HT1080 (cell line): ENCODE results near the gene TNIP1. TPM values are rescaled to one million over a fixed set of nuclear protein-coding genes. Genes with fewer than 3 reads are reported as not detected.

ENCODE experiments used
- DNase-seq: peaks from one replicate; pipeline ENCODE4 v3.0.0-alpha.2; 2015; ENCODE audit warnings: low read depth
- total RNA-seq: library from RNA; depleted of rRNA; stranded (reverse); fragments of >200 nt; shearing (Covaris generic); gene quantifications from 2 replicates; pipeline ENCODE4 v1.2.3, GENCODE V29; 2014

TNIP1 gene
- total RNA-seq, 1 experiment from 2014 or later, result 83.0 TPM

DNA sequence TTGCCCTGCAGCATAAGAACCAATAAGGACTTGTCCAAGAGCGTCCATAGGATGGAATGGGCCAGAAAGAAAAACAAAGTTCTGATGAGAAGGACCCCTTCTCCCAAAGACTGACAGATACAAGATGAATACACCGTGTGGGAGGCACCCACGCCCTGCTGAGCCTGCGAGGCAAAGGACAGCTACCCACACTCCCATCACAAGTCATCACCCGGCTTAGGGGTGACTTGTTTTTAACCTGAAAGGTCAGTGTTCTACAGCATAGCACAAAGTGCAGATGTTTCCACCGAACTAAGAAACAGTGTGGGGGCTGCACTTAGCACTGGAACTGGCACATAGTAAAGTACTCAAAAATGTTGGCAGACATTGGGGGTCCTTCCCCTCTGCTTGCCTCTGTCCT lies 13.9 kb downstream of the TNIP1 start:
- DNase-seq, result no peak

DNA sequence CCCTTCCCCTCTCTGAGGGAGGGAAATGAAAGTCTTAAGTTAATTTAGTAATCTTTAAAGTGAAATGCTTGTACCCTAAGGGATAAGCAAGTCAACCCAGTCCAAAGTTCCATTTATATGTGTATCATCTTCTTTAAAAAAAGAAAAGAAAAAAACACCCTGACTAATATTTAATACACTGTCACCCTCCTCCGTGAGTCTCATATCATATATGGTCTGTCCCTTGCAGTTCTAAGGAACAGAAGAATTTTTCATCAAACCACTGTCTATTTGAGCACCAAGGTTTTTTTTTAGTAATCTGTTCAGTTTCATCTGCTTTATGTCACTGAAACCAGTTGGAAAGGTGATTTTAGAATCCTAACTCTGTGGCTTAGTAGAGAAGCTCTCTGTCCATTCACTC lies 15.2 kb downstream of the TNIP1 start:
- no peak for DNase-seq

DNA sequence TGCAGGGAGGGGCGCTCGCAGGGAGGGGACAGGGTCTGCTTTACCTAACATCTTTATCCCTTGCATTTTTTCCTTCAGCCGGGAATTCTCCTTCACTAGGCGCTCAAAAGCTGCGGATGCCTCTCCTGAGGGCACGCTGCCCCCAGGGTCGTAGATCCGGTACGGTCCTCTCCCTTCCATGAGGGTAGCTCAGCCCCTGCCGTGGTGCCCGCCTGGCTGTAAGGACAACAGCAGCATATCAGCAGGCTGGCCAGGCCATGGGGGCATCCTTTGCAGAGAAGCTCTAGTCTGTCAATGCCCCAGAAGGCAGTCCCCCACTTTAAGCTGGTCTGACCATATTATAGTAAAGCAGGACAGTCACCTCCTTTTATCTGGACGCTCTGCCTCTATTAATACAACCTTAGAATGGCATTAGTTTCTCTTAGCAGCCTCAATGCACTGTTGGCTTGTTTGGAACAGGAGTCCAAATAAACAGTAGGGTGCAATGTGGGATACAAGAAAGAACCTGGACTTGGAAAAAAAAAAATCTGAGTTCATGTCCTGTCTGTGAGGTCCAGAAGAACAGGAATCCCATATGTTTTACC lies 15.8 kb downstream of the TNIP1 start:
- no peak for DNase-seq

GRCh38 chr5:151063142-151063989 lies 17.5 kb downstream of the TNIP1 start:
- DNase-seq, result peak; percentile 76

GRCh38 chr5:151062405-151063141 lies 18.3 kb downstream of the TNIP1 start:
- no peak for DNase-seq

- no peak for DNase-seq
Measured at GRCh38 chr5:151060742-151061141, 20.1 kb downstream of the TNIP1 start.

DNA sequence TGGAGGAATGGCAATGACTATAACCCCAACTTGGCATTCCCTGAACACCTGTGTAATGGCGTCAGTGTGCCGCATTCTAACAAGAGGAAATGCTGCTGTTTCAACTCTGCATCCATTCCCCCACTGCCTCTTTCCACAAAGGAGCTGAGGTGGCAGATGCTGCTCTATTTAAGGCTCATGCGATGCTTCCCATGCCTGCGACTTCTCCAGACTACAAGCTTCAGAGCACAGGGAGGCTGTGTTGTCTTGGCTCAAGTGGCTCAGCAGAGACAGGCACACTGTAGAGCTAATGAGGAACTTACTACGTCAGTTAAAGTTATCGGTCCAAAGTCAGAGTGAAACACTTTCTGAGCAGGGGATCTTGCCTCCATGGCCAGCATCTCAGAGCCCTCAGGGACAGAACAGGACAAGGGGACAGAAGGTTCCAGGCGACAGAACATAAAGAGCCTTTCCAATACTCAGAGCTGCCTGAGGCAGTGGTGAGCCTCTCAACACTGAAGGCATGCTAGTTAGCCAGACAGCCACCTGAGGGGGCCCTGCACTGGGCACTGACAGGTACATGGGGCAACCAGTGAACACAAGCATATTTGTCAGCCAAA lies 21.8 kb downstream of the TNIP1 start:
- DNase-seq, result no peak

GRCh38 chr5:151058301-151058700 lies 22.5 kb downstream of the TNIP1 start:
- no peak for DNase-seq

DNA sequence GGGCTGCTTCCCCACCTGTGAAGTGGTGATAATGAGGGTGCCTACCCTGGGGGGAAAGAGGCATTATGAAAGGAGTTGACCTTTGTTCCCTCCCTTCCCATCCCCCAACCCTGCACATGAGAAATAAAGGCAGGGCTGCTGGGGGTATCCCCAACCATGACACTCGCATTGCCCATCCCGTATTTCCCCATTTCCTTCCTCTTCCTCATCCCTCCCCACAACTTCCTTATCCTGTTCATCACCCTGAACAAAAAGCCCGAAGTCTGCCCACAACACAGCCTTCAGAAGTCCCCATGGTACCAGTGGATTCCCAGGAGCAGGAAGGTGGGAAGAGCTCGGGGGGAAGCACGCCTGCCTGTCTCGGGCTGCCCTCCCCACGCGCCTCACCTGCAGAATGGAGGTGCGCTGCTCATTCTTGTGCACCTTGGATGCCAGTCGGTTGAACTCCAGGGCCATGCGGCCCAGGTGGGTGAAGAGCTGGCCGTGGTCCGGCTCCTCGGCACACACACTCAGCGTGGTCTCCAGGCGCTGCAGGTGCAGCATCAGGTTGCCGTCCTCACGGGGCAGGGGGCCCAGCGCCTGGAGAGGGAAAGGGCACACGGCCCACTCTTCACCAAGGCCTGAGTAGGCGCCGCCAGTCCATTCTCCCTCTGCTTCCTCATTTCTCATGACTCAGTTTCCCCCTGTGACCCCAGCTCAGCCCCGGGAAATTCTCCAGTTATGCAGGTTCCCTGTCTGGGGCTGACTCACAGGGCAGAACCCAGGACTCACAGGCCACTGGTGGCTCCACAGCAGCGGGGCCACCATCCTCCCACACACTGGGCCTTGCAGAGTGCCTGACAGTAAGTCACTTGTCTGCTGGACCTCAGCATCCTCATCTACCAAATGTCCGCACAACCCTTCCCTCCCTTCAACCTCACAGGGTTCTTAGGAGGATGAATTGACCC lies 24.2 kb downstream of the TNIP1 start:
- DNase-seq, result no peak

GRCh38 chr5:151055336-151055735 lies 25.5 kb downstream of the TNIP1 start:
- DNase-seq, result no peak

GRCh38 chr5:151054709-151055108 lies 26.1 kb downstream of the TNIP1 start:
- DNase-seq, result no peak

DNA sequence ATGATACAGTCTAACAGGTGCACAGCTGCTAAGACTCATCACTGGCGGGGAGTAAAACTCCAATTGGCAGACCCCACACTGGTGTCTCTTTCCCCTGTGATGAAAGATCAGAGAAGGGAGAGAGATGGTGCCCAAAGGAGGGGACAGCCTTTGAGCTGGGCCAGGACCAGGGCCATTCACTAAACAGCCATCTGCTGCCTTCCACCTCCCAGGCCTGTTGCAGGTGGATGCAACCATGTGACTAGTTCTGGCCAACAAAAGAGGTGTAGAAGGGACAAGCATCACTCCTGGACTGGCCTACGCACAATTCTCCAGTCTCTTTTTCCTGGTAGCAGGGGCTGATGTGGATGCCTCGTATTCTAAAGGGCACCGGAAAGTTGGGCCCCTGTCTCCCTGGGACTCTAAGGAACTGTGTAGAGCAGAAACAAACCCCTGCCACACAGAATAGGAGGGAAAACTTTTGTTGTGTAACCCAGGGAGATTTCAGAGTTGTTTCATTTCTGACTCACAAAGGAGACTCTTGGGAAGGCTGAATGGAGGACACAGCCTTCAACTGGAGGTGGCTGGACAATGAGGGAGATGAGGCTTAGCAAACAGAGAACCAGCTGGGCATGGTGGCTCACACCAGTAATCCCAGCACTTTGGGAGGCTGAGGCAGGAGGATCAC lies 26.9 kb downstream of the TNIP1 start:
- DNase-seq, result no peak

DNA sequence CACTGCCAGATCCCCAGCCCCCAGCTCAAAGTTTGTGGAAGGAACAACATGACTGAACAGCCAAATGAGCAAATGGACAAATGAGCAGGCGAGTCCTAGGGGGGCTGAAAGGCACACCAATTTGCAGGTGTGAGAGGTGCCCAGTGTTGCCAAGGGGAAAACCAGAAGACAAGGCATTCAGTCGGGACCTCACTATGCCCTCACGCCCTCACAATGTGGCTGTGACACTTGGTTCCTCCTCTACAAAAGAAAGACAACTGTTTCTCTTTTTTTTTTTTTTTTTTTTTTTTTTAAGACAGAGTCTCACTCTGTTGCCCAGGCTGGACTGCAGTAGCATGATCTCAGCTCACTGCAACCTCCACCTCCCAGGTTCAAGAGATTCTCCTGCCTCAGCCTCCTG lies 28.0 kb downstream of the TNIP1 start:
- no peak for DNase-seq

GRCh38 chr5:151051931-151052608 lies 28.8 kb downstream of the TNIP1 start:
- no peak for DNase-seq

GRCh38 chr5:151051066-151051930 lies 29.5 kb downstream of the TNIP1 start:
- peak; percentile 73 for DNase-seq

DNA sequence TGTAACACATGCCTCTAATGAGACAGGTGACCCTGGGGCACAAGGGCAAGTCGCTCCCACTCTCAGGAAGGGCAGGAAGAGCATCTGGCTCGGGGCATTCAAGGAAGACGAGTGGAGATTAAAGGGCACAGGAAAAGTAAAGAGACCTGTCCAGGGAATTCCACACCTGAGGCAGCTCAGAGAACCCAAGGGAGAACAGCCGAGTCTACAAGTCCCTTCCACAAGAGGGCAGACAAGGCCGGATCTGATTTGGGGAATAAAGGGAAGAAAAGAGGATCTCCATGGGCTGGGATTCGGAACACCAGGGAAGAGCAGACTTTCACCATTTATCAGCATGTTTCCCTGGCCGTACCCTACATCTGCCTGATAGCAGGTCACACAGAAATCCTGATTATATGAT lies 32.3 kb downstream of the TNIP1 start:
- no peak for DNase-seq

DNA sequence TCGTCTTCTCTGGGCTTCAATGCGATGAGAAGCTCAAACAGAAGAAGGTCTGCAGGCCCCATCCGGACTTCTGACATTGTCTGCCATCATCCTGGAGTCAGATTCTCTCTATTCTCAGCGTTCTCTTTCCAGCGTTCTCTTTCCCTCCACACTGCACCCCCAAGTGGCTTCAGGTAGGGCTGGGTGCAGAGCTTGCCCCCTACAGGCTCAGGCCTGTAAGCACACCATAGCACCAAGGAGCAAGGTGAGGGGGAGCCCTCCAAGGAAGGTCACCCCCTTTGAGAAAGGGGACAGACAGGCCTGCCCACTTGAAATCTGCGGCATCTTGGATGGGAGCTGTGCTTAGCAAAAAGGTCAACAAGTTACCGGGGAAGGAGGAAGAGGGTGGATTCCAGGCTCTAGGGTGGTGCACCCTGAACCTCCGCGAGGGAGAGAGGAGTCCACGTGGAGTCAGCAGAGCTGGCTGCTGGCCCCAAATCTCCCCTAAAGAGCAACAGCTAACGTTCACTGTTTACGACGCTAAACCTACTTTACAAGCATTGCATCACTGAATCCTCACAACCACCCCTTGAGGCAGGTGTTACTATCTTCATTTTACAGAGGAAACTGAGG lies 32.9 kb downstream of the TNIP1 start:
- DNase-seq, result no peak

GRCh38 chr5:151042453-151043093 lies 38.3 kb downstream of the TNIP1 start:
- no peak for DNase-seq
